Activated naive CD8-positive, alpha-beta T cell treated with anti-CD3 and anti-CD28 coated beads, Interleukin-2, amount 10 ng/mL, durations not matched to agents 7 days and 5 days (primary cell): ENCODE data around the gene ABCC3. TPM values are rescaled to one million over a fixed set of nuclear protein-coding genes. Genes with fewer than 3 reads are reported as not detected.
A peak's percentile ranks its signal among the peaks of the same experiment; 100 is the strongest.

Experiments used
- ATAC-seq: fragments of 150-1000 bp; cut with Tn5 transposase; one replicate; pipeline ENCODE4 v1.10.0; 2021; ENCODE audit warnings: low read depth, moderate library complexity
- POLR2A ChIA-PET: fragments of 350-600 bp; sonication (Branson Sonifier 250); formaldehyde crosslinking; loops from one replicate; lab custom pipeline; 2021; ENCODE audit warnings: antibody characterized with exemption; lab: Charles Lee
- DNase-seq: peaks from one replicate; pipeline ENCODE4 v3.0.0; 2021
- H3K27ac Mint-ChIP-seq: one replicate; pipeline ENCODE4 v1.8.0; 2022; ENCODE audit warnings: mild to moderate bottlenecking, mixed read lengths
- H3K27me3 Mint-ChIP-seq: one replicate; pipeline ENCODE4 v1.8.0; 2022; ENCODE audit warnings: mild to moderate bottlenecking, moderate library complexity, mixed read lengths
- H3K36me3 Mint-ChIP-seq: one replicate; pipeline ENCODE4 v1.8.0; 2021; ENCODE audit warnings: mild to moderate bottlenecking, mixed read lengths
- H3K4me1 Mint-ChIP-seq: one replicate; pipeline ENCODE4 v1.8.0; 2021; ENCODE audit warnings: mixed read lengths
- H3K4me3 Mint-ChIP-seq: one replicate; pipeline ENCODE4 v1.8.0; 2022; ENCODE audit warnings: mild to moderate bottlenecking, moderate library complexity, mixed read lengths
- H3K9me3 Mint-ChIP-seq: one replicate; pipeline ENCODE4 v1.8.0; 2021; ENCODE audit warnings: mixed read lengths
- total RNA-seq, 2 experiments: library from RNA; stranded (reverse); gene quantifications; one replicate each; pipeline ENCODE4 v1.2.3, GENCODE V29; 2021

Gene ABCC3
- total RNA-seq, 2 experiments from 2014 or later, result 0.77 to 1.4 TPM

DNA sequence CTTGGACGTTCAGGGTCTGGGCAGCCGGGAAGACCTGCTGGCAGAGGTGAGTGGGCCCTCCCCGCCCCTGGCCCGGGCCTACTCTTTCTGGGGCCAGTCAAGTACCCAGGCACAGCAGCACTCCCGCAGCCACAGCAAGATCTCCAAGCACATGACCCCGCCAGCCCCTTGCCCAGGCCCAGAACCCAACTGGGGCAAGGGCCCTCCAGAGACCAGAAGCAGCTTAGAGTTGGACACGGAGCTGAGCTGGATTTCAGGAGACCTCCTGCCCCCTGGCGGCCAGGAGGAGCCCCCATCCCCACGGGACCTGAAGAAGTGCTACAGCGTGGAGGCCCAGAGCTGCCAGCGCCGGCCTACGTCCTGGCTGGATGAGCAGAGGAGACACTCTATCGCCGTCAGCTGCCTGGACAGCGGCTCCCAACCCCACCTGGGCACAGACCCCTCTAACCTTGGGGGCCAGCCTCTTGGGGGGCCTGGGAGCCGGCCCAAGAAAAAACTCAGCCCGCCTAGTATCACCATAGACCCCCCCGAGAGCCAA is 8.6 kb upstream of the ABCC3 start:
- Mint-ChIP-seq H3K4me1 (peaks cover 6% of the 10 kb centered on the region), H3K27ac (no peak overlapping the region), H3K4me3 (no peak overlapping the region), H3K9me3 (no peaks in the 10 kb centered on the region), H3K27me3 (peaks cover 42% of the 10 kb centered on the region), H3K36me3 (no peaks in the 10 kb centered on the region)
- POLR2A ChIA-PET, result interaction anchor here (1.4 kb wide), 1 partner anchor 79 kb away, joined by 4 read pairs; the partner anchor contains the start of gene SPATA20
- peak; percentile 63 for ATAC-seq
- DNase-seq, result peak; percentile 67

DNA sequence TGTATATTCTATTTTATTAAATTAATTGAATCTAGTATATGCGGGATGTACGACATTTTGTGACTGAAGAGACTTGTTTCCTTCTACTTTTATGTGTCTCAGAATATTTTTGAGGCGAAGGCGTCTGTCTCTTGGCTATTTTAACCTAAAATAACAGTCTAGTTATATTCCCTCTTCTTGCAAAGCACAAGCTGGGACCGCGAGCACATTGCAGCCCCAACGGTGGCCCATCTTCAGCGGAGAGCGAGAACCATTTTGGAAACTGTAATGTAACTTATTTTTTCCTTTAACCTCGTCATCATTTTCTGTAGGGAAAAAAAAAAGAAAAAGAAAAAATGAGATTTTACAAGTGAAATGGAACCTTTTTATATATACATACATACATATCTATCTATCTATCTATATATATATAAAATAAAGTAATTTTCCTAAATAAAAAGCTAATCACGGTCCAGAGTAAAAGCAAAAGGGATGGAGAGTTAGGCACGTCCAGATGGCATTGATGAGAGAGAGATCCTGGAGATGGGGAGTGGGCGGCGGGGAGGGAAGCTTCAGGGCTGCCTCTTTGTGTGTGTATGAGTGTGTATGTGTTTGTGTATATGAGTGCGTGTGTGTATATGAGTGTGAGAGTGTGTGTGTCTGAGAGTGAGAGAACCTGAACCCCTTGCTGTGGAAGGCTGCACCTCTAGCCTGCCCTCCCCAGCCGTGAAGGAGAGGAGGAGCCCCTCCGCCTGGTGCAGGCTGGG is 7.5 kb upstream of the ABCC3 start:
- no peak overlapping the region for H3K27ac Mint-ChIP-seq
- ATAC-seq (no peak), DNase-seq (no peak)
- no peaks in the 10 kb centered on the region for H3K36me3 Mint-ChIP-seq
- H3K9me3 Mint-ChIP-seq, result no peaks in the 10 kb centered on the region
- H3K4me1 Mint-ChIP-seq, result peaks cover 6% of the 10 kb centered on the region
- peaks cover 44% of the 10 kb centered on the region for H3K27me3 Mint-ChIP-seq
- POLR2A ChIA-PET, result interaction anchor here (0.6 kb wide), 1 partner anchor 155 kb away, joined by 9 read pairs; no protein-coding TSS in a partner anchor
- H3K4me3 Mint-ChIP-seq, result no peak overlapping the region

DNA sequence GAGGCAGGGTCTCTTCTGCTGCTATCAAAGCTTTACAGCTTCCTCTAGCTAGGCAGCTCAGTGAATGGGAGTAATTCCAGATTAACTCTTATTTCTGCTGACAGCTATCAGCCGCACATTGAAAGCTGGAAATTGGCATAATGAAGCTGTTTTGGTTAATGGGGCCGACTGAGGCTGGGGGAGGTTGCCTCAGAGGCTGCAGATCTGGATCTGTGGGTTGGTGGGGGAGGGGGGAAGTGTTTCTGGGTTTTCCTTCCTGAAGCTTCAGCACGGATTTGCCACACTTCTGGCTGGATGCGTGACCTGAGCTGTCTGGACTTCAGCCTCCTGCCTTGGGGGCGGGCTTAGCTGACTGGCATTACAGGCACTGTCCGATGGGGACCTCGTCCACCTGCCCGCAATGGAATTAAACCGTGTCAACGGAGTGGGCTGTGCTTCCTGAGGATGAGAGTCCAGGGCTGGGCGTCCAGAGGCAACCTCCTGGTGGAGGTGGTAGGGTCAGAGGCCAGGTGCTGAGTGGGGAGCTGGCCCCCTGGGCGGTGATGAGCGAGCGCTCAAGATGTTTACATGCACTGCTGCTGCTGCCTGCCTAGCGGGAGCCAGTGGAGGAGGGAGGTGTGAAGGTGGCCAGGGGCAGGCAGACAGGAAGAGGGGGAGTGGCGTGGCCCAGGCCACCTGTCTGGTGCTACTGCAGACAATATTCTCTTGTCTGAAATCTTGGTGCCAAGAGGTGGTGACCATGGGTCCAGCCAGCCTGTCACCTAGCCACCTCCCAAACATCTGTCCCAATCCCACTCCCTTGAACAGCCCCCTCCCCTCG is 6.7 kb upstream of the ABCC3 start:
- DNase-seq (no peak), ATAC-seq (peak; percentile 63)
- Mint-ChIP-seq H3K4me1 (peaks cover 6% of the 10 kb centered on the region), H3K9me3 (no peaks in the 10 kb centered on the region), H3K4me3 (peak overlapping the region; percentile 42), H3K27ac (peak overlapping the region; percentile 54), H3K27me3 (peaks cover 51% of the 10 kb centered on the region), H3K36me3 (no peaks in the 10 kb centered on the region)
- POLR2A ChIA-PET, result no interaction called here

DNA sequence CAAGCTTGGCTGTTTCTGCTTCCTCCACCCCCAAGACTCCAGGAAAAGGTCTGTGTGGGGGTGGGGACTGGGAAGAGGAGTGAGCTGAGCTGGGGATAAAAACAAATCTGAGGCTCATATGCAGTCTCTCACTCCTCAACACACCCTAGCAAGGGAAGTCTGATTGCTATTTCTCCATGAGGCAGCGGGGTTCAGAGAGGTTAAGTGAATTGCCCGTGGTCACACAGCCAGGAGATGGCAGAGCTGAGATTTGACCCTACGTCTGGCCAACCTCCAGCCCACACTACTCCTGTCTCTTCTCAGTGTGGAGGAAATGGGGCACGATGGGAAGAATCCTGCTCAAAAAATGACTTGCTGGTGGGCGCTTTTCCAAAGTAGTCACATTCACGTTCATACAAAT is 4.8 kb upstream of the ABCC3 start:
- Mint-ChIP-seq H3K9me3 (no peaks in the 10 kb centered on the region), H3K27ac (no peak overlapping the region), H3K36me3 (no peaks in the 10 kb centered on the region), H3K4me3 (no peak overlapping the region), H3K27me3 (peaks cover 64% of the 10 kb centered on the region), H3K4me1 (peaks cover 6% of the 10 kb centered on the region)
- POLR2A ChIA-PET, result interaction anchor here (1.1 kb wide), 1 partner anchor 10 kb away, joined by 3 read pairs; no protein-coding TSS in a partner anchor
- DNase-seq (no peak), ATAC-seq (no peak)

DNA sequence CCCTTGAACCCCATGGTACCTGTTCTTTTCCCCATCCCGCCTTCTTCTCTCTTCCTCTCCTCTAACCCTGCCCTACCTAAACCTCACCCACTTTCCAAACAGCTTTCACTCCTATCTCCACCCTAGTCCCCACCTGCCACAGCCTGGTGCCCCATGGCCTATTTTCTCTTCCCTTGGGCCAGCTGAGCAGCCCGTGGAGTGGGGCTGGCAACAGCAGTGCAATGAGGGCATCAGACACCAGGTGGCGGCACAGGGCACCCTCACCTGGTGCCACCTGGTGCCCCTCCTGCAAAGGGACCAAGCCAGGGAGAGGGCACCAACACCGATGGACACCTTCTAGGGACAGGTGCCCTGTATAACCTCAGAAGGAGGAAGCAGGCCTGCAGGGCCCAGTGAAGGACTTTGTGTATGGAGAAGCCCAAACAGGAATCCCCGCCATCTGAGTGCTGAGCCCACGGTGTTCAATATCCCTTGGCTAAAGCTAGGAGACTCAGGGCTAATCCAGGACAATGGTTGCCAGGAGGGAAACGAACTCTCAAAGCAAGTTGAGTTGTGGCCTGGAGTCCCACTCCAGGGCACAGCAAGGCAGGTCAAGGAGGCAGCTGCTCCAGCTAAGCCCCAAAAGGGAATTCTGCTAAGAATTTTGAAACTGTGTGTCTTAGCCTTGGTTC is 4.0 kb upstream of the ABCC3 start:
- DNase-seq (peak; percentile 73), ATAC-seq (peak; percentile 53)
- H3K27ac Mint-ChIP-seq, result no peak overlapping the region
- no peak overlapping the region for H3K4me3 Mint-ChIP-seq
- no peaks in the 10 kb centered on the region for H3K36me3 Mint-ChIP-seq
- peaks cover 6% of the 10 kb centered on the region for H3K4me1 Mint-ChIP-seq
- POLR2A ChIA-PET, result interaction anchor here (1.1 kb wide), 1 partner anchor 11 kb away, joined by 3 read pairs; no protein-coding TSS in a partner anchor
- no peaks in the 10 kb centered on the region for H3K9me3 Mint-ChIP-seq
- peaks cover 67% of the 10 kb centered on the region for H3K27me3 Mint-ChIP-seq

DNA sequence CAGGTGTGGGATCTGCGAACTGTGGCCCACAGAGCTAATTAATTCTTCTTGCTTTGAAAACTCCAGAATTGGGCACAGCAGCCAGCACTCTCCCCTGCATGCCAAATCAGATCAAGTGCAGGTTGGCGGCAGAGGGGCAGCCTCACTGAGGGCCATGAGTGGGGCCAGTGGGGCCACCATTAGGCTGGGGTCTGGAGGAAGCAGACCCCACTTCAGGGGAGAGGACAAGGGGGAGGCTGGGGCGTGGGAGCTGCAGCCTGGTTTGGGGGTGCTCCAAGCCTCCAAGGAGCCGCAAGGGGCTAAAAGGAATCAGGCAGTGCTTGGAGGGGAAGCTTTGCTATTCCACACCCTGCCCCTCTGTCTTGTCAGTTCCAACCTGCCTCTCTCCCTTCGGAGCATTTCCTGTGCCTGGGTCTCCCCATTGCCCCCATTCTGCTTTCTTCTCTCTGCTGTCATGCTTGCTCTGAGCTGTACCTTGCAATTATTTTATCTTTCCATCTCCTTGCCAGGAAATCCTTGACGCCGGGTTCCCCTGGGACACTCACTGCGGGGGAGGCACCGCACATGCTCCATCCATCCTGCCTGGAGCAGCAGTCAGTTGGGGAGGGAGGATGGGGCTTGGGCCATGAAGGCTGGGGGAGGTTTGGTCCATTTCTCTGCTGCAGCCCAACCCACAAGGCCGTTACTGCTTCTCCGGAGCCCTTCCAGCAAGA is 3.3 kb upstream of the ABCC3 start:
- Mint-ChIP-seq H3K36me3 (no peaks in the 10 kb centered on the region), H3K9me3 (no peaks in the 10 kb centered on the region), H3K27ac (no peak overlapping the region), H3K4me3 (no peak overlapping the region), H3K4me1 (peaks cover 6% of the 10 kb centered on the region), H3K27me3 (peaks cover 71% of the 10 kb centered on the region)
- POLR2A ChIA-PET, result interaction anchor here (1.1 kb wide), 1 partner anchor 12 kb away, joined by 3 read pairs; no protein-coding TSS in a partner anchor
- ATAC-seq (no peak), DNase-seq (no peak)

DNA sequence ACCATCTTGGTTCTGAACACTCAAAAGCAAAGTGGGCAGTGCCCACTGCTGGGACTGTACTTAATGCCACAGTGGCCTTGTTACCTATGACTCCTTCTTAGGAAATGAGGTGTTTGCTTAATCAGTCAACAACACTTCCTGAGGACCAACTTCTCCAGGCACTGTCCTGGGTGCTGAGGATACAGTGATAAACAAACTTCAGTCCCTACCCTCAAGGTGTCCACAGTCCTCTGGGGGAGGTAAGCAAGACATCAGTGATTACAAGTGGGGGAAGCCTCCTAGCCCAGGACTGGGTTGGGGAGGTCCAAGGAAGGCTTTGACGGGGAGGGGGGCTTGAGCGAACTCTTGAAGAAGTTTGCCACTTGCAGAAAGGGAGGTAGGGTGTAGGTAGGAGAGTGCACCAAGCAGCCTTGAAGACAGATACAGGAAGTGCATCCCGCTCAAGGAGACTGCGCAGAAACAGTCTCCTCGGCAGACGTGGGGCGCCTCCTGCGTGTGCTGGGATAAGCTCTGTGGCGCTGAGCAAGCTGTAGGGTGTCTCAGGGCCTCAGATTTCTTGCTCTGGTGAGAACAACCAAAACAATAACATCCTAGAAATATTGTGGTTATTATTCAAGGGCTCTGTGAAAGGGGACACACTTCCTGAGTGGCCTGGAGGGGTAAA is 2.6 kb upstream of the ABCC3 start:
- POLR2A ChIA-PET, result interaction anchor here (0.7 kb wide), 1 partner anchor 14 kb away, joined by 3 read pairs; no protein-coding TSS in a partner anchor
- Mint-ChIP-seq H3K27ac (no peak overlapping the region), H3K4me1 (peaks cover 6% of the 10 kb centered on the region), H3K27me3 (peaks cover 76% of the 10 kb centered on the region), H3K4me3 (no peak overlapping the region), H3K36me3 (no peaks in the 10 kb centered on the region), H3K9me3 (no peaks in the 10 kb centered on the region)
- ATAC-seq, result no peak
- DNase-seq, result no peak

DNA sequence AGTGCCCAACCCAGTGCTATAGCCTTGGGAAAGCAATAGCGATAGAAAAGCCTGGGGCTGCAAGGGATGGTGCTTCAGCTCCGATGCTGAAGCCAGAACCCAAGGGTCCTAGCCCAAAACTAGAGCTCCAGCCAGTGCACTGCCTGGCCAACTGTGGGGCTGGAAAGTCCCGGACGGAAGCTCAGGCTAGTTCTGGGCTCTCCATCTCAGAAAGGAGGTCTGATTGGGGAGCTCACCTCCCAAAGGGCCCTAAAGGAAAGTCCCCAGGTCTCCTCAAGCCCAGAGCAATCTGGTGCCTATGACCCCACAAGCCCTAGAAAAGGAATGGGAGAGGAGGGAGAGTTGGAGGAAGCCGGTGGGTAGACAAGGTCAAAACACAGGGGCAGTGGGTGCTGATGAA is 2.0 kb upstream of the ABCC3 start:
- H3K27ac Mint-ChIP-seq, result no peak overlapping the region
- peaks cover 3% of the 10 kb centered on the region for H3K4me1 Mint-ChIP-seq
- no peaks in the 10 kb centered on the region for H3K36me3 Mint-ChIP-seq
- H3K9me3 Mint-ChIP-seq, result no peaks in the 10 kb centered on the region
- ATAC-seq (no peak), DNase-seq (no peak)
- H3K4me3 Mint-ChIP-seq, result no peak overlapping the region
- POLR2A ChIA-PET, result interaction anchor here (0.7 kb wide), 1 partner anchor 14 kb away, joined by 3 read pairs; no protein-coding TSS in a partner anchor
- H3K27me3 Mint-ChIP-seq, result peaks cover 76% of the 10 kb centered on the region

DNA sequence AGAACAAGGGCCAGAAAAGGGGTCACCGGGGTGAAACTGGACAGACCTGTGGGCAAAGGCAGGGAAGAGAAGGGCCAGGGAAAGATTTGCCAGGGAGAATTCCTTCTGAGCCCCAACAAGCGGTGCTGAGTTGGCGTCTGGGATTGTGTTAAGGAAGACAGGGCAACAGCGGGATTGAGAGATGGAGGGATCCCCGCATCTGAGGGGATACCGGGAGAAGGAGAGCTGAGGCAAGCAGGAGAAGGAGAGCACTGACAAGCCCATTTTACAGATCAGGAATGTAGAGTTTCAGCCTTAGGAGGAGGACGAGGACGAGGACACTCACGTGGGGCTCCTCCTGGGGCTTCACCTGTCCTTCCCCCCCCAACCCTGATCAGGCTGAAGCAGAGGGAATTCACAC is 998 bp upstream of the ABCC3 start:
- Mint-ChIP-seq H3K4me1 (no peaks in the 10 kb centered on the region), H3K27ac (no peak overlapping the region), H3K36me3 (no peaks in the 10 kb centered on the region), H3K27me3 (peaks cover 74% of the 10 kb centered on the region), H3K4me3 (no peak overlapping the region), H3K9me3 (no peaks in the 10 kb centered on the region)
- ATAC-seq, result no peak
- no peak for DNase-seq
- POLR2A ChIA-PET, result no interaction called here

DNA sequence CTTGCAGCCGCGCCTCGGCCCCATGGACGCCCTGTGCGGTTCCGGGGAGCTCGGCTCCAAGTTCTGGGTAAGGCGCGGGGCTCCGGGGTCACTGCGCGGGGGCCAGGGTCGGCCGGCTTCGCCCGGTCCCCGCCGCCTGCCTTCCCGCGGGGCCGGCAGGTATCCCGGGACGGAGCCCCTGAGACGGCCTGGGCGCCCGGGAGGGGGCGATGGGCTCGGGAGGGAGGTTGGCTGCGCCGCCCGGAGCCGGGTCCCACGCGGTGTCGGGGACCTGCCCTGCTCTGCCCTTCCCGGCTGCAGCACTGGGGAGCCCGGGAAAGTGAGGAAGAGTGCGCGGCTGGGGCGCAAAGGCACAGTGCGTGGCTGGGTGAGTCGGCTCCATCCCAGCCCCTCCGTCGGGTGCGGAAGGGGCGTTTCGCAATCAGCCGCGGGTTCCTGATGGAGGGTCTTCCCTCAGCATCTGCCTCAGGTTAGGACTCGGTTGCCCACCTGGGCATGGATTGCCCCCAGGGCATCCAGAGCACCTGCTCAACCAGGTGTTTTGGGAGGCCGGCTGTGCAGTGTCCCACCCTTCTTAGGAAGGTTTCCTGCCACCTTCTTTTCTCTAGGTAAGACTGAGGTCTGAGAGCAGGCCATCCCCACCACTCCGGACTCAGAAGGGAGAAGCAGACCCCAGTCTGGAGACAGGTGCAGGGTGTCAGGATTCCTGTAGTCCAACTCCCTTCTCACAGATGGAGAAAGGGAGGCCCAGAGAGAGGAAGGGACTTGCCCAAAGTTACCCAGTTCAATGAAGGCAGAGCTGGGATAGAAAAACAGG is 442 bp downstream of the ABCC3 start:
- Mint-ChIP-seq H3K4me1 (no peaks in the 10 kb centered on the region), H3K4me3 (no peak overlapping the region), H3K9me3 (no peaks in the 10 kb centered on the region), H3K27me3 (peaks cover 64% of the 10 kb centered on the region), H3K27ac (no peak overlapping the region), H3K36me3 (no peaks in the 10 kb centered on the region)
- POLR2A ChIA-PET, result no interaction called here
- DNase-seq, result no peak
- ATAC-seq, result peak; percentile 9

DNA sequence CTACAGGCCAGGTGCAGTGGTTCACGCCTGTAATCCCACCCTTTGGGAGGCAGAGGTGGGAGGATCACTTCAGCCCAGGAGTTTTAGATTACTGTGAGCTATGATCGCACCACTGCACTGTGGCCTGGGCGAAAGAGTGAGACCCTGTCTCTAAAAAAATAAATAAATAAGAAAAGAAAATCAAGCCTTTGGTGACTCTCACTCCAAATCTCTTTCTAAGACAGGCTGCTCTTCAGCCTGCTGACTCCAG is 976 bp downstream of the ABCC3 start:
- H3K4me1 Mint-ChIP-seq, result no peaks in the 10 kb centered on the region
- POLR2A ChIA-PET, result no interaction called here
- no peak overlapping the region for H3K4me3 Mint-ChIP-seq
- no peak overlapping the region for H3K27ac Mint-ChIP-seq
- H3K9me3 Mint-ChIP-seq, result no peaks in the 10 kb centered on the region
- DNase-seq (no peak), ATAC-seq (no peak)
- H3K36me3 Mint-ChIP-seq, result no peaks in the 10 kb centered on the region
- H3K27me3 Mint-ChIP-seq, result peaks cover 61% of the 10 kb centered on the region
